Caki2 (cell line): Measurements from ENCODE around the gene SPINK8. TPM values are rescaled to one million over a fixed set of nuclear protein-coding genes. Genes with fewer than 3 reads are reported as not detected.
"Not testable (repeated sequence)": the region's sequence is repeated elsewhere in the genome, so short reads cannot be mapped to it uniquely, and the experiment has no call there.

Source experiments
- DNase-seq: peaks from one replicate; pipeline ENCODE4 v3.0.0-alpha.2; 2015; ENCODE audit warnings: low read depth
- in situ Hi-C: cut with HindIII; loops from 2 replicates; pipeline ENCODE4 v1.10.0; 2016; ENCODE audit warnings: low sequenced_read_pairs, low pct_unique_long_range_greater_than_20kb, mixed read lengths
- total RNA-seq: library from RNA; depleted of rRNA; stranded (reverse); fragments of >200 nt; shearing (Covaris generic); gene quantifications from 2 replicates; pipeline ENCODE4 v1.2.3, GENCODE V29; 2014; ENCODE audit warnings: low replicate concordance

The SPINK8 gene
- total RNA-seq, 1 experiment from 2014 or later = not detected

DNA sequence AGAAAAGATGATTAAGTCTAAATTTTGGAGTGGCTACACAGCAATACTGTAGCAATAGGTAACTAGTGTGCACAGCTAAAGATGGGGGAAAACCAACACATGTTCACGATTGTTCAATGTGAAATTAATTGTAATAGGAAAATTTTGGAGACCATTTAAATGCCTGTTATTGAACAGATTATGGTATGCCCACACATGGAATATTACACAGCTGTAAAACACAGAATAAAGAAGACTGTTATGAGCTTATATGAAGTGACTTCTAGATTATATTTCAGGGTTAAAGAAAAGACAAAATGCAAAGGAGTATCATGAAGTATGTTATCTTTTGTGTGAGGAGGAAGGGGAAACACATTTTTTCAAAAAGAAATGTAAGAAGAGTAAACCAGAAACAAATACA, 43.8 kb downstream of the SPINK8 start:
- in situ Hi-C loops = no loop called here
- no peak for DNase-seq

DNA sequence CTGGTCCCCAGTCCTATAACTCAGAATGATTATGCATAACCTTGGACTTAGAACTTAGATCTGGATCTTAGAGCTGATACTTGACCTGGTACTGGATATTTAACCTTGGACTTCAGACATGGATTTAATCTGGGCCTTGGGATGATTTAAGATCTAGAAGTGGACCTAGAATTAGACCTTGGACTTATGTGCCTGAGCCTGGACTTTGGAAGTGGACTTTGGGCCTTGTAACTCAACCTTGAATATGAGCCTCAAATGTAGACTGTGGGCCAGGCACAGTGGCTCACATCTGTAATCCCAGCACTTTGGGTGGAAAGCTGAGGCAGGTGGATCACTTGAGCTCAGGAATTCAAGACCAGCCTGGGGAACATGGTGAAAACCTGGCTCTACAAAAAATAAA, 46.4 kb downstream of the SPINK8 start:
- no peak for DNase-seq
- in situ Hi-C loops = no loop called here

DNA sequence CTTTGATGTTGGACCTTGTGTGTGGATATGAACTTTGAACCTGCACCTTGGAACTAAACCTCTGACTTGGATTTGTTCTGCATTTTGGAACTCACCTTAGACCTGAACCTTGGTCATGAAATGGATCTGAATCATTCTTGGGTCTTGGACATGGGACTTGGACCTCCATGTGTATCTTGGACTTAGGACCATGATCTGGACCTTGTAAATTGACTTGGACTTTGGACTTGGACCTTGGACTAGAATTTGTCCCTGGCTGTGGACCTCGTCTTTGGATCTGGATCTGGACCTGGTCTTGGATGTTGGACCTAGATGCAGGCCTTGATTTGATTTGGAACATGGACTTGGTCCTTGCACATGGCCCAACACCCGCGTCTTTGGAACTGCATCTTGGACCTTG, 47.2 kb downstream of the SPINK8 start:
- no peak for DNase-seq
- in situ Hi-C loops = no loop called here

DNA sequence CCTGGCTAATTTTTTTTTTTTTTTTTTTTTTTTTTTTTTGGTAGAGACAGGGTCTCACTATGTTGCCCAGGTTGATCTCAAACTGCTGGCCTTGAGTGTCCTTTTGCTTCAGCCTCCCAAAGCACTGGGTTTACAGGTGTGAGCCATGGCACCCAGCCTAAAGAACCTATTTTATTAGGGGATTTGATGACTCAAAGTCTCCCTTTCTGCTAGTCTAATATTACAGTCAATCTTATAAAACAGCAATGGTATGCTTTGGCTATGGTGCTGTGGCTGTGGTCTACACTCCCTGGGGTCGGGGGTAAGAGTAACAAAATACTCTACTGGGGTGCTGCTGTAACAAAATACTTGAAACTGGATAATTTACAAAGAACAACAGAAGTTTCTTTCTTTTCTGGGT, 47.8 kb downstream of the SPINK8 start:
- in situ Hi-C loops = no loop called here
- no peak for DNase-seq

DNA sequence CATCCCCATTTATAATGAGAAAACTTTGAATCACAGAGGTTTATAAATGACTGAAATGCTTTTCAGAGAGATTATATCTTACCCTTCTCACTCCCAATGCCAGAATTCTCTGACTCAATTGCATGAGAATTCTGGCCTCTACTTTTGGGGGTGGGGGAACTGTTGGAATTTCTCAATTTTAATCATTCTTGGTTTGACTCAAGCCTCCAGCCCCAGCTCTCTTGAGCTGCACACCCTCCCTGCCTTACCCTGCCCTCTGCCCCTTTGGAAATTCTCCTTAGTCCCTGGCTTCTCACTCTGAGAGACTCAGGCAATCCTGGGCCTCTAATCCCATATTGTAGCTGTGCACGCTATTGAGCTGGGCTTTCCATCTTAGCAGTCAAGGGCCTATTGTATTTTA, 48.3 kb downstream of the SPINK8 start:
- in situ Hi-C loops = no loop called here
- no peak for DNase-seq

DNA sequence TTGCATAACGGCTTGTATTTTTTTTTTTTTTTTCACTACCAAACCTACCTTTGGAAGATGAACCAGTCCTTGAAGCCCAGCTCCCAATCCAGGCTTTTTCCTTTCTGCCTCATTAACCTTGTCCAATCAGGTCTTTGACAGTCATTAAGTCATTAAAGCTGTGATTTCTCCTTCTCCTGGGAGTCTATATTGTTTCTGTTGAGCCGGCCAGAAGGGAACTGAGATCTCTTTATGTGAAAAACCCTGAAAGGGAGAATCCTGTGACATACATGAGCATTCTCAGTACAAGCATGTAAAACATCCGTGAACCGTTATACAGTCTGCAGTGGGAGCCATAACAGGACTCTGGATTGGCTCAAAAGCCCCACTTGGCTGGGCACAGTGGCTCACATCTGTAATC, 52.6 kb downstream of the SPINK8 start:
- in situ Hi-C loops = no loop called here
- peak; percentile 9 for DNase-seq

DNA sequence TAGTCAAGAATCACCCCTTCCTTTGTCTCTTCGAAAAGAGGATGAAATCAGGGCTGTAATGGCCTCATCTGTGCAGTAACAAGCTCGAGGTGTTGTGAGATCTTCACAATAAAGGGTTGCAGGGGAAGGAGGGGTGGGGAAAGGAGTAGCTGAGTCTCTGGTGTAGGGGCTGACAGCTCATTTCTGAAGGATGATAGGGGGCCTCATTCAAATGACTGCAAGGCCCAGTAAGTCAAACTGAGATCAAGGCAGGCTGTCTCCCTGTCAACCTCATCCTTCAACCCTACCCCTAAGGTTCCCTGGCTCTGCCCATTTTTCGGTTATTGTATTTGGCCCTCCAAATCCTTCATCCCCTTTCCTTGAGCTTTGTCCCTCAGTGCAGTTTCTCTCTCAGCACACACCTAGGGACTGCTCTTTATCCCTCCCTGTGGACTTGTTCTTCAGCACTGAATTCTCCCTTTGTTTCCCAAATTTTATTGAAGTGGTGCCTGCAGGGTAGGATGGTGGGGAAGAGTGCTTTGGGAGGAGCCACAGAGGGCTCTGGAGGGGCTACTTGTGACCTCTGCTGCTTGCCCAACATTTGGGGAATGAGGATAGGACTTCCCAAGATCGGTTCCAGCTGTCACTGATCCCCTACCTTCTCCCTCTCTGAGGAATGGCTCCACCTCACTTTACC, 54.4 kb downstream of the SPINK8 start:
- in situ Hi-C loops = no loop called here

DNA sequence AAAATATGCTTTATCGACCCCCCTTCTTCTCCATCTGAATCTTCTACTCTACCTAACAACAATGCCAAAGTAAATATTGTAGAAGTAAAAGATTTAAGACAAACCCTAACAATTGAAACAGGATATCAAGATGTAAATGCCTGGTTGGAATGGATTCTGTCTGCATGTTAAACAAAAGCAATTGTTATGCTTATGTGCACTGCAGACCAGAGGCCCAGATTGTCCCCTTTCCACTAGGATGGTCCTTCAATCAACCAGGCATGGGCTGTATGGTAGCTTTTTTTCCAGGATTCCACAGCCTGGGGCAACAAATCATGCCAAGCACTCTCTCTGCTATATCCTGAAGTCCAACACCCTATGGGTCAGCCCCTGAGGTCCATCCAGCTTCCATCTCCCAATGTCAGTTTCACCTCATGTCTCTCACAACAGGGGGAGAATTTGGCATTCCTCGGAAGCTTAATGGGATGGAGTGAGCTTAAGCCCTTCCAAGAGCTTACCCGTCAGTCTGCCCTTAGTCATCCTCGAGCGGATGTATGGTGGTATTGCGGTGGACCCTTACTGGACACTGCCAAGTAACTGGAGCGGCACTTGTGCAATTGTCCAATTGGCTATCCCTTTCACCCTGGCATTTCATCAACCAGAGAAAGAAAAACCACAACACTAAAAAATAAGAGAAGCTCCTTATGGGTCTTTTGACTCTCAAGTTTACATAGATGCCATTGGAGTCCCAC, 56.4 kb downstream of the SPINK8 start:
- in situ Hi-C loops = no loop called here
- DNase-seq = no peak

More for the DNA sequence above, 54.4 kb downstream of the SPINK8 start:
- no peak for DNase-seq

DNA sequence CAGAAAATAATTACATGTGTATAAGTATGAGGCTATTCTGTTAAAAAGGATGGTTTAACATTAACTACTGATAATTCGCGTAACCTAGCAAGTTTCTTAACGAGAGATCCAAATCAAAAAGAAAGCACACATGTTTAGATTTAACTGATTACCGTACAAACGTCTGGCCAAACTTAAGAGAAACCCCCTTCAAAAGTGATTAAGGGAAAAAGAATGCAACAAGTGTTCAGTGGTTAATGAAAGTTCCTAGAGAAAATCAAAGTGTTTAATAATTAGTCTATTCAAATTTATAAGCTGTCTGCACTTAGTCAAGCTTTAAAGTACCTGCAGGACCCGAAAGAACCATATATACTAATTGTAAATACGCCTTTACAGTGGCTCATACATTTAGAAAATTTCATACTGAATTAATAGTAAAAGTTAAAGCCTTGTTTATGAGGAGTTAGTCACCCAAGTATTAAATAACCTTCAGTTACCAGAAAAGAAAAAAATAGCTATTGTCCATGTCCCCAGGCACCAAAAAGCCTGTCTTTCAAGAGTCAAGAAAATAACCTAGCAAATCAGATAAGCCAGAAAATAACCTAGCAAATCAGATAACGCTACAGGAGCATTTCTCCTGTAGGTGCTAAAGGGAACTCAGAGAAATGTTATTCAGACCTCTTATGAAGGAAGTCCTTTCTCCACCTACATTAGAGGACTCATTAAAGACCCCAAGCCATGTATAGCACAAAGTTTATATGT, 58.0 kb downstream of the SPINK8 start:
- no peak for DNase-seq
- in situ Hi-C loops = no loop called here

DNA sequence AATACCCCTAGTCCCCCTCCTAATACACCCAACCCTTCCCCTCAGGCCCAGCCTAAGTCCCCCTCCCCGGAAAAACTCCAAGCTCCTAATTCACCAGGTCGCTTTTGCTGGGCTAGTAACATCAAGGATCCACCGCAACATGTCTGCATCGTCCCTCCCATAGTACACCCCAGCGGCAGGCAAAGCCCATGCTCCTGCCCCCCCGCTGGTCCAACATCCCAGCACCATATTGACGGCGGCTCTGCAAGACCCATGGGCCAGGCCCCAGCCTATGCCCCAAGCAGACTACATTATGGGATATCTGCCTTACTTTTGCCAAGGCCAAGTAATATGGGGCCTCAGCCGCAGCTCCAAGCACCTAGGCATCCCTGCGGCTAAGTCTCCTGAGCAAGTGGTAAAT, 59.0 kb downstream of the SPINK8 start:
- in situ Hi-C loops = no loop called here
- DNase-seq = no peak

DNA sequence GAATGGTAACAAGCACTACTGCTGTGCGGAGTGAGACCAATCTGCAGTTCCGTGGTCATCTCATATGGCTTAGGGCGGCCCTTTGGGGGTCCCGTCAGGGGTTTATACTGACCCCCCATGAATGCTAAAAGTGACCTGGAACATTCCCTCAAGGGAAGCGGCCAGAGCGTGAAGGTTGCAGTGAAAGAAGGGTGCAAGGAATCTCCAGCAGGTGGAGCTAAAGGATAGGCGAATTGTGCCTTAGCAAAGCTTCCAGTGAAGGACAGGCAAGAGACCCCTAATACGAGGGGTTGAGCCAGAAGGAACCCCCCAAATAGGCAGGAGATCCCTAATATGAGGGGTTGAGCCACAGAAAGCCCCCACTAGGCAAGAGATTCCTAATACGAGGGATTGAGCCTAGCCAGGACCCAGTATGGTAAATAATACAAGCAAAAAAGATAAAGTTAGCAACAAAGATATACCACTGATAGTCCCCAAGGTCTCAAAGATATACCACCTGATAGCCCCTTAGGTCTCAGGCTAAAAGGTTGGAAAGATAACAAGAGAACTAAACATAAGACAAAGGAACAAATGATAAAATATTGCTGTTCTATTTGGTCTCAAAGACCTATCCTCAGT, 59.8 kb downstream of the SPINK8 start:
- in situ Hi-C loops = no loop called here
- peak; percentile 35 for DNase-seq

DNA sequence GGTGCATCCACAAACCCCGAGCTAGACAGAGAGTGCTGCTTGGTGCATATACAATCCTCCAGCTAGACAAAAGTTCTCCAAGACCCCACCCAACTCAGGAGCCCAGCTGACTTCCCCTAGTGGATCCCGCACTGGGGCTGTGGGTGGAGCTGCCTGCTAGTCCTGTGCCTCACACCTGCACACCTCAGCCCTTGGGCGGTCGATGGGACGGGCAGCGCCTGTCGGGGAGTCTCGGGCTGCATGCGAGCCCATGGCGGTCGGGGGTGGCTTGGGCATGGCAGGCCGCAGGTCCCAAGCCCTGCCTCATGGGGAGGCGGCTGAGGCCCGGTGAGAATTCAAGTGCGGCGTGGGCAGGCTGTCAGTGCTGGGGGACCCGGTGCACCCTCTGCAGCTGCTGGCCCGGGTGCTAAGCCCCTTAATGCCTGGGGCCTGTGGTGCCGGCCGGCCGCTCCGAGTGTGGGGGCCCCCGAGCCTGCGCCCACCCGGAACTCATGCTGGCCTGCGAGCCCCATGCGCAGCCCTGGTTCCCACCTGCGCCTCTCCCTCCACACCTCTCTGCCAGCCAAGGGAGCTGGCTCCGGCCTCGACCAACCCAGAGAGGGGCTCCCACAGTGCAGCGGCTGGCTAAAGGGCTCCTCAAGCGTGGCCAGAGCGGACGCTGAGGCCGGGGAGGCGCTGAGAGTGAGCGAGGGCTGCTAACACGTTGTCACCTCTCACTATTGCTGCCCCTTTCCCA, 61.5 kb downstream of the SPINK8 start:
- in situ Hi-C loops = no loop called here
- DNase-seq = no peak

DNA sequence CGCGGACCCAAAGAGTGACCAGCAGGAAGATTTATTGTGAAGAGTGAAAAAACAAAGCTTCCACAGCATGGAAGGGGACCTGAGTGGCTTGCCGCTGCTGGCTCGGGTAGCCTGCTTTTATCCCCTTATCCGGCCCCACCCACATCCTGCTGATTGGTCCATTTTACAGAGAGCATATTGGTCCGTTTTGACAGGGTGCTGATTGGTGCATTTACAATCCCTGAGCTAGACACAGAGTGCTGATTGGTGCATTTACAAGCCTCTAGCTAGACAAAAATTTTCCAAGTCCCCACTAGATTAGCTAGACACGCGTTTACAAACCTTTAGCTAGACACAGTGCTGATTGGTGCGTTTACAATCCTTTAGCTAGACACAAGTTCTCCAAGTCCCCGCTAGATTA, 62.2 kb downstream of the SPINK8 start:
- in situ Hi-C loops, DNase-seq: not testable (repeated sequence)

DNA sequence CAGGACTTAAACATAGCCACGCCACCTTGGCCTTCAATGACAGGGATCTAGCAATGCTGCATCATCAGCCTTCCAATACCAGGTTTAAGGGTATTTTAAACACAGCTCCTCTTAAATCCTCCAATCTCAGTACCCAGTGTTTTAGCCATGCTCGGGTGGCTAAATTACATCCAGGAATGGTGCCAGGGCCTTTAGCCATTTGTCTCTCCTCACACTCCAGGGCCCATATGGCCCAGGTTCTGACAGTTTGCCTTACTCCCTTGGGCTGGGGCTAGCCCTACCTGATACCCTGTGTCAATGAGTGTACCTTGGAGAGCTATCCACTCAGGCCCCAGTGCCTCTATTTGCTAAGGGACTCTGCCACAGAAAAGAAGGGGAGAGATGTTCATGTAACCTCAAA, 63.2 kb downstream of the SPINK8 start:
- DNase-seq = no peak
- in situ Hi-C loops = no loop called here

DNA sequence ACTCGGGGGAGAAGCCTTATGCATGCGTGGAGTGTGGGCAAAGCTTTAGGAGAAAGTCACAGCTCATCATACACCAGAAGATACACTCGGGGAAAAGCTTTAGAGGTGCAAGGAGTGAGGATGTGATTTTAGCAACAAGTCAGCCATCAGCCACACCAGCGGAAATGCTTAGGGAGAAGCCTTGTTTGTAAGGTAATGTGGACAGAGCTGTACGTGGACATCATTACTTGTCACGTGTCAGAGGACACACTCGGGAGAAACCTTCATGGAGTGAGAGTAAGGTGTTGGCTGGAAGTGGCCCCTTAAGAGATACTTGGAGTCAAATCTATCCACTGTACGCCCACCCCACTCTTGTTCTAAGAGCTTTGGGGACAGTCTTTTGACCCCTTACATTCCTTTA, 63.9 kb downstream of the SPINK8 start:
- in situ Hi-C loops = no loop called here
- DNase-seq = no peak

DNA sequence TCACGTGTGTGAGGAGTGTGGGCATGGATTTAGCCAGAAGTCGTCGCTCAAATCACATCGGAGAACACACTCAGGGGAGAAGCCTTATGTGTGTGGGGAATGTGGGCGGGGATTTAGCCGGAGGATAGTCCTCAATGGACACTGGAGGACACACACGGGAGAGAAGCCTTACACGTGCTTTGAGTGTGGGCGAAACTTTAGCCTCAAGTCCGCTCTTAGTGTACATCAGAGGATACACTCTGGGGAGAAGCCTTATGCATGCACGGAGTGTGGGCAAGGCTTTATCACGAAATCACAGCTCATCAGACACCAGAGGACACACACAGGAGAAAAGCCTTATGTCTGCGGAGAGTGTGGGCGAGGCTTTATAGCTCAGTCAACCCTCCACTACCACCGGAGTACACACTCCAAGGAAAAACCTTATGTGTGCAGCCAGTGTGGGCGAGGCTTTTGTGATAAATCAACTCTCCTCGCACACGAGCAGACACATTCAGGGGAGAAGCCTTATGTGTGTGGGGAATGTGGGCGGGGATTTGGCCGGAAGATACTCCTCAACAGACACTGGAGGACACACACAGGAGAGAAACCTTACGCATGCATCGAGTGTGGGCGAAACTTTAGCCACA, 64.4 kb downstream of the SPINK8 start:
- DNase-seq = no peak
- in situ Hi-C loops = no loop called here

DNA sequence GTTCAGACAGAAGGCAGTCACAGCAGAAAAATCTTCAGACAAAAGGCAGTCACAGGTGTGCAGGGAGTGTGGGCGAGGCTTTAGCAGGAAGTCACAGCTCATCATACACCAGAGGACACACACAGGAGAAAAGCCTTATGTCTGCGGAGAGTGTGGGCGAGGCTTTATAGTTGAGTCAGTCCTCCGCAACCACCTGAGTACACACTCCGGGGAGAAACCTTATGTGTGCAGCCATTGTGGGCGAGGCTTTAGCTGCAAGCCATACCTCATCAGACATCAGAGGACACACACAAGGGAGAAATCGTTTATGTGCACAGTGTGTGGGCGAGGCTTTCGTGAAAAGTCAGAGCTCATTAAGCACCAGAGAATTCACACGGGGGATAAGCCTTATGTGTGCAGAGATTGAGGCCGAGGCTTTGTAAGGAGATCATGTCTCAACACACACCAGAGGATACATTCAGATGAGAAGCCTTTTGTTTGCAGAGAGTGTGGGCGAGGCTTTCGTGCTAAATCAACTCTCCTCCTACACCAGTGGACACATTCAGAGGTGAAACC, 65.0 kb downstream of the SPINK8 start:
- in situ Hi-C loops = no loop called here
- no peak for DNase-seq

DNA sequence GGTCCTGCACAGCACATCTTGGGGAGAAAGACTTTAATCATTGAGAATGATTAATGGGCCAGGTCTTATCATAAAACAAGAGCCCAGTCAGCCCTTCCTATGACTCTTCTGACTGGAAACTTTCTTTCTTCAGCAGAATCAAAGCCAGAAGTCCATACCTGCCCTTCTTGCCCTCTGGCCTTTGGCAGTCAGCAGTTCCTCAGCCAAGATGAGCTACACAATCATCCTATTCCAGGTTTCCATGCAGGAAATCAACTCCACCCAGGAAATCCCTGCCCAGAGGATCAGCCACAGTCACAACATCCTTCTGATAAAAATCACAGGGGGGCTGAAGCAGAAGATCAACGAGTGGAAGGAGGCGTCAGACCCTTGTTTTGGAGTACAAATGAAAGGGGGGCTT, 65.7 kb downstream of the SPINK8 start:
- DNase-seq = no peak
- in situ Hi-C loops = no loop called here
